Measurements from ENCODE around the gene SERPINA9.

DNA sequence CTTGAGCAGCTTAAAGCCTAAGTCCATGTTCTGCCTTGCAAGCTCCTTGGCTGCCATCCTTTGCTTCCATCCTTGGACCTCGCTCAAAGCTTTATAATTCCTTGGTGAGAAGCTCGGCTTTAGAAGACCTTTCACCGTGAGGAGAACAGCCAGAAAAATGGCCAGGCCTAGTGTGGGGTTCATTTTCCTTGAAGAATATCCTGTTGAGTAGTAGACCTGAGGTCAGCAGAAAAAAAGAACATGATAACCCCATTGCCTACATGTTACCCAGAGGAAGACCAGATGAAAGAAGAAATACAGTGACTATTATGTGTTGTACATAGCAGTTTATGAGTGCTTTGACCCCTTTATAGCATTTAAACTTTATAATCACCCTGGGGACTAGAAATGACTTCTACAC lies 22.2 kb upstream of the SERPINA9 start:
- TF ChIP-seq CTCF (IDR thresholded peaks at IDR 0.05) (no peak), POLR2A (IDR thresholded peaks at IDR 0.05) (no peak)

Measured in Peyer's patch (tissue), 4 donors.